Stimulated activated CD4-positive, alpha-beta T cell treated with anti-CD3 and anti-CD28 coated beads, Interleukin-1b, Interleukin-23, amount 100 ng/mL, for 1 hour (primary cell): ENCODE measurements around the gene SUCLA2.
"Not testable (repeated sequence)": the region's sequence is repeated elsewhere in the genome, so short reads cannot be mapped to it uniquely, and the experiment has no call there.

Experiments used
- DNase-seq, 2 donors: peaks; one replicate each; pipeline ENCODE4 v3.0.0-alpha.2; 2020; ENCODE audit warnings: low read depth in 2 of 2

SUCLA2 gene

GRCh38 chr13:47991859-47992258 is 9.2 kb downstream of the SUCLA2 start:
- no peak for DNase-seq

GRCh38 chr13:47990920-47991466 is 10.1 kb downstream of the SUCLA2 start:
- no peak for DNase-seq

- no peak for DNase-seq
Observed at GRCh38 chr13:47990427-47990826, 10.6 kb downstream of the SUCLA2 start.

- no peak for DNase-seq
Observed at GRCh38 chr13:47983070-47983469, 18.0 kb downstream of the SUCLA2 start.

- DNase-seq, result no peak
Observed at GRCh38 chr13:47976325-47976724, 24.7 kb downstream of the SUCLA2 start.

GRCh38 chr13:47964863-47965262 is 36.2 kb downstream of the SUCLA2 start:
- no peak for DNase-seq

- DNase-seq, result no peak
Observed at GRCh38 chr13:47962237-47962636, 38.8 kb downstream of the SUCLA2 start.

GRCh38 chr13:47959468-47960247 is 41.4 kb downstream of the SUCLA2 start:
- DNase-seq, result no peak

GRCh38 chr13:47957073-47957472 is 44.0 kb downstream of the SUCLA2 start:
- no peak for DNase-seq

- no peak for DNase-seq
Observed at GRCh38 chr13:47955836-47956235, 45.2 kb downstream of the SUCLA2 start.

GRCh38 chr13:47949799-47950198 is 51.3 kb downstream of the SUCLA2 start:
- no peak for DNase-seq

- no peak for DNase-seq
Observed at GRCh38 chr13:47945738-47946137, 55.3 kb downstream of the SUCLA2 start.

GRCh38 chr13:47945146-47945545 is 55.9 kb downstream of the SUCLA2 start:
- not testable (repeated sequence) for DNase-seq

- no peak for DNase-seq
Observed at GRCh38 chr13:47934371-47934770, 66.7 kb downstream of the SUCLA2 start.

- DNase-seq, result no peak
Observed at GRCh38 chr13:47932950-47933923, 67.8 kb downstream of the SUCLA2 start.

GRCh38 chr13:47930649-47931165 is 70.4 kb downstream of the SUCLA2 start:
- no peak for DNase-seq

GRCh38 chr13:47929156-47929555 is 71.9 kb downstream of the SUCLA2 start:
- no peak for DNase-seq

GRCh38 chr13:47917022-47917574 is 84.0 kb downstream of the SUCLA2 start:
- DNase-seq, result no peak

GRCh38 chr13:47908197-47908902 is 92.7 kb downstream of the SUCLA2 start:
- DNase-seq, result no peak

GRCh38 chr13:47904891-47905290 is 96.2 kb downstream of the SUCLA2 start:
- DNase-seq, result no peak

GRCh38 chr13:47904241-47904640 is 96.8 kb downstream of the SUCLA2 start:
- DNase-seq, result no peak
